ENCODE measurements around the gene INSR. TPM values are rescaled to one million over a fixed set of nuclear protein-coding genes. Genes with fewer than 3 reads are reported as not detected.

INSR gene
- total and polyA plus RNA-seq, 2 donors from 2014 or later, result 15.5 to 50.4 TPM

GRCh38 chr19:7197760-7198696 is 96.2 kb downstream of the INSR start:
- Histone ChIP-seq H3K27me3 (ENCODE audit: control insufficient read depth, insufficient read depth, low read length) (no peaks in the 10 kb centered on the region), H3K36me3 (ENCODE audit: control insufficient read depth in 2 of 3, insufficient read depth in 3 of 3, low read length in 3 of 3) (no peaks in the 10 kb centered on the region), H3K27ac (ENCODE audit: low read depth in 2 of 2, low read length in 2 of 2) (peak overlapping the region; percentile 96 to 98), H3K9me3 (ENCODE audit: control insufficient read depth in 2 of 3, insufficient read depth in 1 of 3, low read length in 3 of 3) (no peaks in the 10 kb centered on the region), H3K9ac (ENCODE audit: low read length in 3 of 3) (peak overlapping the region; percentile 54 to 92 (median 76)), H3K4me3 (ENCODE audit: low read length in 3 of 3) (peak overlapping the region; percentile 72 to 76 (median 75)), H3K4me1 (ENCODE audit: control insufficient read depth in 2 of 3, insufficient read depth in 2 of 3, low read depth in 1 of 3, low read length in 3 of 3) (peaks cover 0 to 16% (median 11%) of the 10 kb centered on the region in 3 donors)
- no peak for FAIRE-seq
- intact Hi-C loops (cut with DNase I), result no loop called here
- TF ChIP-seq CTCF (IDR thresholded peaks at IDR 0.05; ENCODE audit: borderline replicate concordance, extremely low read depth, insufficient read depth), result peak; percentile 17
- peak; percentile 93 to 98 (median 97) for DNase-seq

GRCh38 chr19:7197119-7197759 is 97.0 kb downstream of the INSR start:
- intact Hi-C loops (cut with DNase I), result no loop called here
- Histone ChIP-seq H3K9ac (ENCODE audit: low read length in 3 of 3) (peak overlapping the region; percentile 10 to 92 (median 54)), H3K27me3 (ENCODE audit: control insufficient read depth, insufficient read depth, low read length) (no peaks in the 10 kb centered on the region), H3K27ac (ENCODE audit: low read depth in 2 of 2, low read length in 2 of 2) (peak overlapping the region; percentile 96 to 98), H3K4me3 (ENCODE audit: low read length in 3 of 3) (peak overlapping the region; percentile 69 to 76 (median 72)), H3K36me3 (ENCODE audit: control insufficient read depth in 2 of 3, insufficient read depth in 3 of 3, low read length in 3 of 3) (no peaks in the 10 kb centered on the region), H3K4me1 (ENCODE audit: control insufficient read depth in 2 of 3, insufficient read depth in 2 of 3, low read depth in 1 of 3, low read length in 3 of 3) (peaks cover 0 to 19% (median 10%) of the 10 kb centered on the region in 3 donors), H3K9me3 (ENCODE audit: control insufficient read depth in 2 of 3, insufficient read depth in 1 of 3, low read length in 3 of 3) (no peaks in the 10 kb centered on the region)
- peak; percentile 95 to 98 (median 96) for DNase-seq
- TF ChIP-seq CTCF (IDR thresholded peaks at IDR 0.05; ENCODE audit: borderline replicate concordance, extremely low read depth, insufficient read depth), result peak; percentile 1
- no peak for FAIRE-seq

- no peaks in the 10 kb centered on the region for H3K36me3 ChIP-seq (ENCODE audit: control insufficient read depth in 2 of 3, insufficient read depth in 3 of 3, low read length in 3 of 3)
- H3K4me3 ChIP-seq (ENCODE audit: low read length in 3 of 3), result peak overlapping the region; percentile 69 to 76 (median 72)
- DNase-seq (no peak), FAIRE-seq (no peak)
- H3K9ac ChIP-seq (ENCODE audit: low read length in 3 of 3), result peak overlapping the region in 1 of 3 donors; percentile 92
- peaks cover 0 to 20% (median 10%) of the 10 kb centered on the region in 3 donors for H3K4me1 ChIP-seq (ENCODE audit: control insufficient read depth in 2 of 3, insufficient read depth in 2 of 3, low read depth in 1 of 3, low read length in 3 of 3)
- no peaks in the 10 kb centered on the region for H3K27me3 ChIP-seq (ENCODE audit: control insufficient read depth, insufficient read depth, low read length)
- intact Hi-C loops (cut with DNase I), result no loop called here
- TF ChIP-seq CTCF (IDR thresholded peaks at IDR 0.05; ENCODE audit: borderline replicate concordance, extremely low read depth, insufficient read depth), result no peak
- H3K9me3 ChIP-seq (ENCODE audit: control insufficient read depth in 2 of 3, insufficient read depth in 1 of 3, low read length in 3 of 3), result no peaks in the 10 kb centered on the region
- peak overlapping the region; percentile 96 to 98 for H3K27ac ChIP-seq (ENCODE audit: low read depth in 2 of 2, low read length in 2 of 2)
Observed at GRCh38 chr19:7196763-7197118, 97.5 kb downstream of the INSR start.

Measured in kidney (tissue), 14 donors.